SW 1271 (cell line): ENCODE data around the gene VARS2.
A peak's percentile ranks its signal among the peaks of the same experiment; 100 is the strongest.
"Not testable (repeated sequence)": the region's sequence is repeated elsewhere in the genome, so short reads cannot be mapped to it uniquely, and the experiment has no call there.

Experiments used
- DNase-seq, 2 experiments: peaks; one replicate each; lab custom pipeline; 2025; lab: John Stamatoyannopoulos, UW

VARS2 gene

GRCh38 chr6:30914076-30914853 is at the start of gene VARS2:
Gene VARS2, plus strand, starts transcription at chr6:30914238. Its CDS starts 599 bp downstream, at chr6:30914837.
- DNase-seq = peak; percentile 43 to 89

- no peak for DNase-seq
Measured at GRCh38 chr6:30864325-30864724, 49.7 kb upstream of the VARS2 start.

GRCh38 chr6:30869241-30869749 is 44.7 kb upstream of the VARS2 start:
- DNase-seq = not testable (repeated sequence)

GRCh38 chr6:30870546-30870945 is 43.5 kb upstream of the VARS2 start:
- DNase-seq = no peak

- DNase-seq = no peak
Measured at GRCh38 chr6:30871592-30872183, 42.4 kb upstream of the VARS2 start.

GRCh38 chr6:30873137-30873640 is 40.8 kb upstream of the VARS2 start:
- no peak for DNase-seq

- not testable (repeated sequence) for DNase-seq
Measured at GRCh38 chr6:30873795-30874194, 40.2 kb upstream of the VARS2 start.

- DNase-seq = no peak
Measured at GRCh38 chr6:30875244-30876038, 38.6 kb upstream of the VARS2 start.

- DNase-seq = no peak
Measured at GRCh38 chr6:30876039-30876730, 37.9 kb upstream of the VARS2 start.

GRCh38 chr6:30877419-30878262 is 36.4 kb upstream of the VARS2 start:
- DNase-seq = peak; percentile 83 to 88

- no peak for DNase-seq
Measured at GRCh38 chr6:30879684-30880427, 34.2 kb upstream of the VARS2 start.

GRCh38 chr6:30880698-30881252 is 33.3 kb upstream of the VARS2 start:
- no peak for DNase-seq

- no peak for DNase-seq
Measured at GRCh38 chr6:30881392-30882203, 32.4 kb upstream of the VARS2 start.

GRCh38 chr6:30882204-30882758 is 31.8 kb upstream of the VARS2 start:
- no peak for DNase-seq

- no peak for DNase-seq
Measured at GRCh38 chr6:30882759-30883684, 31.0 kb upstream of the VARS2 start.

- peak in 1 of 2 experiments; percentile 25 for DNase-seq
Measured at GRCh38 chr6:30883685-30884520, 30.1 kb upstream of the VARS2 start, which contains the start of gene DDR1. Gene DDR1, plus strand, starts transcription at chr6:30884519. Its CDS starts 4,211 bp downstream, at chr6:30888730.
